HFF-Myc (cell line): ENCODE measurements around the gene SPHK2.
"Not testable (repeated sequence)": the region's sequence is repeated elsewhere in the genome, so short reads cannot be mapped to it uniquely, and the experiment has no call there.

Experiments
- DNase-seq: peaks from one replicate; pipeline ENCODE4 v3.0.0-alpha.2; 2011; ENCODE audit warnings: low read depth; ENCODE audit errors: extremely low read depth
- H3K4me3 ChIP-seq: replicated peaks from 2 replicates; pipeline ENCODE4 v1.5.1; 2011; ENCODE audit warnings: low read depth, mild to moderate bottlenecking, control low read depth, low read length
- CTCF ChIP-seq: IDR thresholded peaks from 2 replicates; pipeline ENCODE4 v1.5.1; 2012; ENCODE audit warnings: mild to moderate bottlenecking, low read depth, low read length, control low read depth; ENCODE audit errors: missing control alignments

SPHK2 gene

GRCh38 chr19:48618916-48619691, at the start of gene SPHK2, which contains the start of gene RPL18:
SPHK2 (plus strand) TSS chr19:48619506; CDS start chr19:48620515, 1,009 bp downstream.
RPL18 (minus strand) TSS chr19:48619178; CDS start chr19:48619143, 35 bp downstream.
- TF ChIP-seq CTCF, result no peak
- peak within 1 kb of the TSS; percentile 90 for H3K4me3 ChIP-seq
- DNase-seq, result peak; percentile 99

- TF ChIP-seq CTCF, result no peak
- no peak for DNase-seq
- H3K4me3 ChIP-seq, result no peak overlapping the region
These were observed 49.5 kb upstream of the SPHK2 start for GRCh38 chr19:48569814-48570213.

GRCh38 chr19:48571378-48572162, 47.7 kb upstream of the SPHK2 start:
- no peak overlapping the region for H3K4me3 ChIP-seq
- TF ChIP-seq CTCF, result no peak
- no peak for DNase-seq

GRCh38 chr19:48573163-48573505, 46.2 kb upstream of the SPHK2 start:
- H3K4me3 ChIP-seq, result no peak overlapping the region
- TF ChIP-seq CTCF, result no peak
- no peak for DNase-seq

GRCh38 chr19:48575931-48576622, 43.2 kb upstream of the SPHK2 start:
- no peak for DNase-seq
- TF ChIP-seq CTCF, result no peak
- H3K4me3 ChIP-seq, result no peak overlapping the region

- not testable (repeated sequence) for H3K4me3 ChIP-seq, DNase-seq
These were observed 41.4 kb upstream of the SPHK2 start for GRCh38 chr19:48577908-48578307.

GRCh38 chr19:48578891-48579290, 40.4 kb upstream of the SPHK2 start:
- no peak for DNase-seq
- no peak for TF ChIP-seq CTCF
- no peak overlapping the region for H3K4me3 ChIP-seq
